HEK293T (cell line): ENCODE results near the gene ACKR2.
"Not testable (repeated sequence)": the region's sequence is repeated elsewhere in the genome, so short reads cannot be mapped to it uniquely, and the experiment has no call there.

Experiments
- BHLHE40 ChIP-seq: fragments of 450-650 bp; IDR thresholded peaks from 2 replicates; pipeline ENCODE4 v1.6.1; 2016; ENCODE audit warnings: mild to moderate bottlenecking, moderate library complexity, borderline replicate concordance
- ELF4 ChIP-seq: fragments of 450-650 bp; IDR thresholded peaks from 2 replicates; pipeline ENCODE4 v1.6.1; 2017; ENCODE audit warnings: antibody characterized with exemption
- FOXM1 ChIP-seq: fragments of 450-650 bp; IDR thresholded peaks from 2 replicates; pipeline ENCODE4 v1.6.1; 2017; ENCODE audit warnings: mild to moderate bottlenecking, borderline replicate concordance
- L3MBTL2 ChIP-seq: fragments of 450-650 bp; conservative IDR thresholded peaks from 2 replicates; pipeline ENCODE4 v1.6.1; 2016; ENCODE audit warnings: mild to moderate bottlenecking
- LEF1 ChIP-seq: fragments of 450-650 bp; IDR thresholded peaks from 2 replicates; pipeline ENCODE4 v1.6.1; 2017; ENCODE audit warnings: mild to moderate bottlenecking, borderline replicate concordance
- PKNOX1 ChIP-seq: fragments of 450-650 bp; IDR thresholded peaks from 2 replicates; pipeline ENCODE4 v1.6.1; 2016
- SP1 ChIP-seq: fragments of 450-650 bp; IDR thresholded peaks from 2 replicates; pipeline ENCODE4 v1.6.1; 2017
- SUZ12 ChIP-seq: fragments of 450-650 bp; IDR thresholded peaks from 2 replicates; pipeline ENCODE4 v1.6.1; 2016; ENCODE audit warnings: mild to moderate bottlenecking
- ZNF384 ChIP-seq: fragments of 450-650 bp; IDR thresholded peaks from 2 replicates; pipeline ENCODE4 v1.6.1; 2016

- not testable (repeated sequence) for TF ChIP-seq ZNF384, BHLHE40, SUZ12, PKNOX1, LEF1, ELF4, L3MBTL2, FOXM1, SP1
Measured at GRCh38 chr3:42883251-42883930, 74.1 kb downstream of the ACKR2 start.
